AML-193 (cell line): ENCODE data around the gene RBP2.

ENCODE experiments used
- DNase-seq, 2 experiments: peaks; one replicate each; lab custom pipeline; 2025; lab: John Stamatoyannopoulos, UW

RBP2 gene

DNA sequence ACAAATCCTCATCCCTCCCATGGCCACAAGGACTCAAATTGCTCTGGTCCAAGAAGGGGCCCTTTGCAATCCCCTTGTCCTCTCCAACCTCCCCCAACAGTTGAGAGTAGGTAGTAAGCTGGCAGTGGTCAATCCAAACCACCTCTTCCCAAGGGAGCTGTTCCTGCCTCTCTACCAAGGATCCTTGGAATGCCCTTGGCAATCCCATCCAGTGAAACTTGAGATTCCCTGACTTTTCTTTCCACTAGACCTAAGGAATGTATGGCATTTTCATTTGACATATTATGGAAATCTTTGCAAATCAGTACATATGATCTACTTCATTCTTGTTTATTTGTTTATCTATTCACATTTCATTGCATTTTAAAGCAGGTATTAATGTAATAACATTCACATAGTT lies 4.8 kb upstream of the RBP2 start:
- DNase-seq: no peak

DNA sequence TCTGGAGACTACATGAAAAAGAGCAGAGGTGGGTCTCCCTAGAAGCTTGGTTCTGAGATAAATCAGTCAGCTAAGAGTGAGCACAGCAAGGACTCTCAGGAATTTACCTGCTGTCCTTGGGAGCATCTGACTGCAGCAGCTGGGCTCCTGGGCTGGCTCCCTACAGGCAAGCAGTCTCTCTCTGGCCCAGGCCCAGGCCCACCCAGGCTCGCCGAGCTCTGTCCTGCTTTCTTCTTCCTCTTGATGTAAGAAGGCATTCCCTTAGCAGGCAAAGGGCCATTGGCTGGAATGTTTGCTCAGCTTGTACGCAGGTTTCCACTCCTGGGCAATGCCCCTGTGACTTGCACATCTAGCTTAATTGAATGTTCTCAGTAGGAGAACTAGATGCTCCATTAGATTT lies 4.3 kb upstream of the RBP2 start:
- no peak for DNase-seq

DNA sequence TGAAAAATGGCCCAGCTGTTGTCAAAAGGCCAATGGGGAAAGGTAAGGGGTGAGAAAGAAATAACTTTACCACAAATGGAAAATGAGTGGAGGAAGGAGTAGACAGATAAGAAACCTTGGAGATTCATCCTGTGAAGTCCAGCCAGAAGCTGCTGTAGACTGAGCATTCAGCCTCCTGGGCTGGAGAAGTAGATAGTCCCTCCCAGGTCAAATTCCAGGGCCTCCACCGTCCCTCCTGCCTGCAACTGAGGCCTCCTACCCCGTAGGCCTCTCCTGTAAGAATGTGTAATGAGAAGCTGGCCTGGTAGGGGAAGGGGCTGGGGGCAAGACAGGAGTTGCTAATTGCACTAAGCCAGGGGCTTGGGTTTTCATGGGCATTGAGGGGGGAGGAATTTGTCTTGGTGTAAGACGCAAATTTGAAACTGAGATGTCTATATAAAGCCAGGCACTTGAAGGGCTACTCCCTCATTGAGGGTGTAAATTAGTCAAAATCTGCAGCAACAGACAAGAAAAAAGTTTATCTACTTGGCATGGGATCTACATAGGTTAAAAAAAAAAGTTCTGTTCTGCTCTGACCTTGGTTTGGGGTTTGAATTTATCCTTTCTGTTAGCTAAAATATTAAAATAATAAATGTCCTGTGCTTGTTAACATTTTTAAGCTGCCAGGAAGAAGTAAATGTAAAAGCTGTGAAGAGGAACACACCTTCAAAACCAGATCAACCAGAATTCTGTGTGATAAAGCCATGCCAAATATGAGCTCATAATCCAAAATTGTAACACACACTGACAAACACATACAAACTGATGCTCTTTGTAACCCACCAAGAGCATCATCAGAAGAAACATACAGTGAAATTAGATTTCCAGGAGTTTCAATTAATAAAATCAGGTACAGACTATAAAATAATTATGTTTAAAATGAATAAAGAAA lies 1.7 kb upstream of the RBP2 start:
- DNase-seq: no peak

DNA sequence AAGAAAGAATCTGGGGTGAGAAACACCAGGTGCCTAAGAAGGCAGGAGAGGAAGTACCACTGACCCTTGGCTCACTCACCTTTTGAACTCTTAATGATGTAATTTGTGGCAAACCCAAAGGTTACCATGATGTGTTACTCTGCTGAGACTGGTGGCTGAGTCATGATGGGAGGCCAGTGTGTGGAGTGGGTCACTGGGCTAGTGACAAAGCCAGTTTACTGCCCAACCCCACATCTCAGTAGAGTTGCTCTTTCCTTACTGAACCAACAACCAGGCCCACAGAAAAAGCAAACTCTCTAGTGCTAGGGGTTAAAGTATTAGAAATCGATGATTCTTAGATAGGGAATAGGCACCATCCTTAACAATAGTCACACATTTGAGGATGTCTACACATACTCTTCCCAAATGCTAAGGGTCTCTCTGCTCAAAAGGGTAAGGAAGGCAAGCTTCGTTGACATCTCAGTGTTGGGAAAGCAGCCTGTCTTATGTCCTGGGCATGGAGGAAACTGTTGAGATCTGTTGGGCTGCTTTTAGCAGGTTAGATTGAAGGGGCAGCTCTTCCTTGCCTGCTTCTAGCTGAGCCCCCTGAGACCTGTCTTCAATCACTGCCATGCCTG lies 3.1 kb downstream of the RBP2 start:
- DNase-seq: no peak

DNA sequence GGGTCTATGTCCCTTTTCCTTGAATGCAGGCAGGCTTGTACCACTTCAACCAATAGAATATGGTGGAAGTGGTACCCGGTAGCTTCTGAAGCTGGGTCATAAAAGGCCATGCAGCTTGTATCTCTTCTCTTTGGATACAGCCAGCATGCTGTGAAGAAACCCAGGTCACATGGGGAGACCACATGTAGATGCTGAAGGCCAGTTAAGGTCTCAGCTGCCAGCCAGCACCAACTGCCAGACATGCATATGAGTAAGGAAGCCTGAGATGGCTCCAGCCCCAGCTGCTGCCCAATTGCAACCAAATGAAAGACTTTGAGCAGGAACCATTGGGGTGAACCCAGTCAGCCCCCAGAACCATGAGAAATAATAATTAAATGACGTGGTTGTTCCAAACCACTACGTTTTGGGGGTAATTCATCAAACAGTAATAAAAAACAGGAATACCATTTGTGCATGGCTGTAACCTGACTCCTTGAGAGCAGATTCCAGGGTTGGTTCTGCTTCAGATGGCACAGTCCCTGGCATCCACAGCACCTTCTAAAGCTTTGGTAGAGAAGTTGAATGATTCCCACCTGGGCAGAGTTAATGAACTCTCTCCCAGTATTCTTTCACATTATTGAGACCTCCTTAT lies 3.8 kb downstream of the RBP2 start:
- no peak for DNase-seq

DNA sequence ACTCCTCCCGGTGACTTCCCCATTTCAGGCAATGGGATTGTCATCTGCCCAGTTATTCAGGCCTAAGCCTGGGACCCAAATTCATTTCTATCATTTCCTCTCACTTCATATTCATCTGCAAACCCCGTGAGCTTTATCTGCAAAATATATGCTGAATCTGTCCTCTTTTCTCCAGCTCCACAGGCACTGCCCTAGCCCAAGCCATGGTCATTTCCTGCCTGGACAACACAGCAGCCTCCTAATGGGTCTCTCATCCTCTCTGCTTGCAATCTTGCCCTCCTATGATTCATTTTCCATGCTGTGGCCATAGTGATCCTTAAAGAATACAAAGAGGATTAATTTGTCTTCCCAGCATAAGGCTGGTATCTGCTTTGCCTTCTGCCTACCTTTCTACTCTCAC lies 6.1 kb downstream of the RBP2 start:
- DNase-seq: no peak

DNA sequence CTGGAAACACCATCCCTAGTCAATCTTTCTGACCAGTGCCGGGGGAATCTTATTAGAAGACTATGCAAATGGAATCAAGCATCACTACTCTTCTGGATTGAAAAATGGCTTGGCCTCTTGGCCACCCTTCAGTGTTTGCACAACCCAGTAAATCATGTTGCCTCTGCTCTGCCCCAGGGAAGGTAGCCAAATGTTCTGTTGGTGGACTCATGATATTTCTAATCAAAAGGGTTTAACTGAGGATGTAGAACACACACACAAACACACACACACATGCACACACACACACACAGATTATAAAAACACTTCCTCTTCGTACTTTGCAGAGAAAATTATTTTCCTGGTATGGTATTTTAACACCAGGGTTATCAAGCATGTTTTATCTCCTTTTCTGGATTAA lies 7.9 kb downstream of the RBP2 start:
- no peak for DNase-seq

DNA sequence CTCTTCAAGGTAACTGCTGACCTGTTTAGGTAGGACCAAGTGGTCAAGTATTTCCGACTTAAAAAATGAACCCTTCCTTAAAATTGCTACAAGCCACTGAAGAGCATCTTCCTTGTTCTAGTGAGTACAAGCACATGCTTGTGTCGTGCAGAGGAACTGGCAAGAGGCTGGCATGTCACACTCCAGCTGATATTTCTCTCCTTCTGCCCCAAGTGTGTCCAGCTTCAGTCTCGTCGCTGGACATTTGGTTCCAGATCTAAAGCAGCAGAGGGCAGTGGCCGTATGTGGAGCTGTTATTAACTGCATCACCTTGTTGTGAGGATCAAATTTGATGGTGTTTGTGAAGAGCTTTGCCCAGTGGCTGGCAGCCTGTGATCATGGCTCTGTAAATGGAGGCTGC lies 10.0 kb downstream of the RBP2 start:
- no peak for DNase-seq

DNA sequence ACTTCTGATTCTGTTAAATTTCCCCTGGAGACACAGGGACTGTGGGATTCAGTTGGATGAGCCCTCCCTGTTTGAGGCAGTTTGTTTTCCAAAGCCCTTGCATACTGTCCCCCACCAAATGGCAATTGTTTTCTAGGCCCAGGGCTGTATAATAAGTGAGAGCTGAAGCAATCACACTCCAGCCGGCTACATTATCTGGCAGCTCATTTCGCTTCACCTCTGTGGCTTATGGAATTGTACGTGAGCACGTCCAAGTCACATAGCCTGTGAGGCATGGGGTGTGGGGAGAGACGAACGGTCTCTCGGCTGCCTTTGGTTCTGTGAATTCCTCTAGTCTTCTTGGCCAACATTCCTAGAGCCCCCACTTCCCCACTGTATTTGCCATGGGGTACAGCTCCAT lies 10.7 kb downstream of the RBP2 start:
- DNase-seq: no peak

DNA sequence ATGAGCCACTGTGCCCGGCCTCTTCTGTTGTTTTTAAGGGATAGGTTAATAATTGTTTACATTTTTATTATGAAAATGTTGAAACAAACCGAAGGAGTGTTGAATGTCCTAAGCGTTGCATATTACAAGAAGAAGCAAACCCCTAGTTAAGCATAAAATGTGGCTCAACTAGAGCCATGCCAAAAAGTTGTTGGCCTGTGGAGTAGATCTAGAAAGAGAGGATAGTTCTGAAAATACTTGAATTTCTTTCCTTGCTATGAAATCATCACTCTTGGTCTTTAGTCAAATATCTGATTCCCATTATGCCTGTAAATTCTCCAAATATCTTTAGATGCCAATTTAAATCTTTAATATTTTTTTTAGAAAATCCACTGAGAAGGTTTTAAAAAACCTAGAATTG lies 12.8 kb downstream of the RBP2 start:
- no peak for DNase-seq

DNA sequence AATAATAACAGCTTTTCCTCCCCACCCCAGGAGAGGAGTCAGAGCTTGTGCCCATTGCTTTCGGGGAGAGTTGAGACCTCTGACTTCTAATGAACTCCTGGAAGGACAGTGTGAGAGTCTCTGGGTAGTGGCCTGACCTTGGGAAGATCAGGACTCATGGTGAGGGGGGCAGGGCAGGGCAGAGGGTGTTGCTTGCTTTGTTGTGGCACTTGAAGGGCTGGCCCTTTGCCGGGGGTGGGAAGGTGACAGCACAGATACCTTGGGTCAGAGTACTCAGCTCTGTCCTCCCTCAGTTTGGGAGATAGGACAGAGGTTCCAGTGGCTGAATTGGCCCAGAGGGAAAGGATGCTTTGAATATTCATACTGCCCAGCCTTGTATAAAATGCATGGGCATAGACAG lies 15.8 kb downstream of the RBP2 start:
- DNase-seq: no peak

DNA sequence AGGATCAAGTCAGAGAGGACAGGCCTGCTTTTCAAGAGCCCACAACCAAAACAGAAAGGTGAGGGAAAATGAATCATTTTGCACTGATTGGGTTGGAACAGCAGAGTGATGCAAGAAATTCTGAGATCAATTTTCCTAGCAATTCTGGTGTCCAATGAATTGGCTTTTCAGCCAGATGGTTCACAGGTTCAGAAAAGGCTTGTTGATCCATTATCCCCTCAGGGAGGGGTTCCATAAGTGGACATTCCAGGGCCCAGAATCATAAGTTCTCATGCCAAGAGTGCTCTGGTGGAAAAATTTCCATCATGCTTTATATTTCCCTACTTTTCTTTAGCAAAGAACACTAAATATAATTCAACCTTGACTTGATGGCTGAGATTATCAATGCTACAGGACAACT lies 16.2 kb downstream of the RBP2 start:
- no peak for DNase-seq

DNA sequence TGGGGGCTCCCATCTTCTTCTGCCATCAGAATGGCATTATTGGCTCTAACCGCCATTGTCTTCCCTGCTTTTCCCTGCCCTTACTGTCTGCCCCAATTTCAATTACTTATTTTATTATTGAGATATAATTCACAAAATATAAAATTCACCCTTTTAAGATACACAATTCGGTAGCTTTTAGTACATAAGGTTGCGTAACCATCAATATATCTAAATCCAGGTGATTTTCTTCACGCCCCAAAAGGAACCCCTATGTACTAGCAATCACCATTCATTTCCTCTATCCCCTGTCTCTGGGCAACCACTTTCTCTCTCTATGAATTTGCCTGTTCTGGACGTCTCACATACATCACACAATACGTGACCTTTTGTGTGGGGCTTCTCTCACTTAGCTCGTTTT lies 18.0 kb downstream of the RBP2 start:
- DNase-seq: no peak

DNA sequence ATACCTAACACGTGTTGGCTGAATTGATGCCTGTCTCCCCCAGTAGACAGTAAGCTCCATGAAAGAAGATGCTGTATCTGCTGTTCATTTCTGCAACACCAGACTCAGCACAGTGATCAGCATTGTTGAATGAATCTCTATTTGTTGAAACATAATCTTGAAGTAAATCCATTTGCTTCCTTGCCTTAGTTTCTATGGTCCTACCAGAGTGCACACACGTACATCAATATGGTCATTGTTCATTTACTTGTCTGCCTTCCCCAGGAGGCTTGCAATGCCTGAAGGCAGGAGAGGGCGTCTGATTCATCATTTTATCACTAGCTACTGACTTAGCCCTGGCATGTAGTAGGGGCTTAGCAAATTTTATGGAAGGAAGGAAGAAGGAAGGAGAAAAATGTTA lies 19.2 kb downstream of the RBP2 start:
- no peak for DNase-seq

DNA sequence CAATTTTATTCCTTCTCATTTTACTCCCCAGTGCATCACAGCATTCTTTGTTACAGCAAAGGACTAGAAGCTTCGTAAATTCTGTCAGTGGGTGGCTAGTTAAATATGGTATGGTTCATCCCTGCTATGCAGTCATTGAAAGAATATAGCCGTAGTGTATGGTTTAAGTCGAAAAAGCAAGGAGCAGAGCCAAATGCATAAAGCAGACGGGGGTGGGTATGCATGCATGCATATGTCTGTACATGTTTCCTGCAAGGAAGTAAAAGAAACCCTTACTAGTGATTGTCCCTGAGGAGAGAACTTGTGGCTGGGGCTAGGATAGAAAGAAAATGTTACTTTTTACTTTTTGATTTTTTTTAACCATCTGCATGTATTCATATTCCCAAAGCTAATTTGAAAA lies 19.9 kb downstream of the RBP2 start:
- no peak for DNase-seq

DNA sequence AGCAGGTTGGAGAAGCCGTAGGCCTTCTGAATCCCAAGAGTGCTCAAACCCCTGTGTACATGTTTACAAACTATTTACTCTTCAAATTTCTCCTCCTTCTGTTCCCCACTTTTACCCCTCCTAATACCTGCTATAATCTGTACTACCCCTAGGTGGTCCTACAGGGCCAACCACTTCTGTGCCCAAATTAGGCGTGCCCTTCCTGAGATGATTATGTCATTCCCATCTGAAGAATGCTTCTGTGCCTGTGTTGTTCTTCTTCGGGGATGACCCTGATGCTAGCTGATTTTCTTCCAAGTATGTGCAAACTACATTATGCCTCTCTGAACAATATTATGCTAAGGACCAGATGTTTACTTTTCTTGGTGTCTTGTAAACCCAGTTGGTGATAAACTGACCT lies 20.5 kb downstream of the RBP2 start:
- DNase-seq: no peak

DNA sequence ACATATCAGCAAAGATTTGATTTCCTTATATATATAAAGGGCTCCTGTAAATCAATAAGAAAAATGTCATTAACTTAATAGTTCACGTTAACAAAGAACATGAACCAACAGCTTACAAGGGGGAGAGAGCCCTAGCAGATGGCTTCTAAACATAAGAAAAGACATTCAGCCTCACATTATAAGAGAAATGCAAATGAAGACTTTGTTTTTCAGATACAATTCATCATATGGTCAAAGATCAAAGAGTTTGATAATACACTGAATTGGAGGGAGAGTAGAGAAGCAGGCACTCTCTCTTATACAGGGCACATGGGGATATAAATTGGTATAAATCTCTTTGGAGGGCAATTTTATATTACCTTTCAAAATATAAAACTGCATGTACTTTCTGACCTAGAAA lies 21.1 kb downstream of the RBP2 start:
- DNase-seq: no peak

DNA sequence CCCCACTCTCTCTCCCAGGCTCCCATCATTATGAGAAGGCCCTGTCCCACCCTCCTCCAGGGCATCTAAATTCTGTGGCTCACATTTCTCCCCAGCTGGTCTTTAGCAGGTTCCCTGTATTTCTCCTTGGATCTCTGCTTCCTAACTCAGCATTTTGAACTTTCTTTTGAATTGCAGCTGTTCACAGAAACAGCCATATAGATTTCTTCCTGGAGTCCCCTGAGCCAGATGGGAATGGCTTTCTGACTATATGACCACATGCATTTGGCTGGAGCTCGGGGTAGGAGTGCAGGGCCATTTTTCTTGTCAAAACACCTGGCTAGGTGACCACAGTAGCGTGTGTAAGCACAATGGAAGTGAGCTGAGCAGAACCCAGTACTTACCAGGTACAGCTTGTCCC lies 22.0 kb downstream of the RBP2 start:
- DNase-seq: no peak

DNA sequence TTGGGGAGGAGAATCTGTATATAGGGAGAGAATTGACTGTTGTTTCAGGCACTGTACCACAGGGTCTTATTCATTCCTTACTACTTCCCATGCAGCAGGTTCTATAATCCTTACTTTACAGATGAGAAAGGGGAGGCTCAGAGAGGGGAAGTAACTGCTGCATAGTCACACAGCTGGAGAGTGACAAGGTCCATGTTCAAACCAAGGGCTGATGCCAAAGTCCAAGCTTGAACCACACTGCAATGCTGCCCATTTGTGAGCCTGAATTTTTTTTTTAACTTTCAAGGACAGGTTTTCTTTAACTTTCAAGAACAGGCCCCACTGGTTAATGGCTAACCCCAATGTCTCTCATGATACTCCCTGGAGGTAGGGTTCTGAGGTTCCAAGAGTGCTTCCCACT lies 26.2 kb downstream of the RBP2 start:
- no peak for DNase-seq

DNA sequence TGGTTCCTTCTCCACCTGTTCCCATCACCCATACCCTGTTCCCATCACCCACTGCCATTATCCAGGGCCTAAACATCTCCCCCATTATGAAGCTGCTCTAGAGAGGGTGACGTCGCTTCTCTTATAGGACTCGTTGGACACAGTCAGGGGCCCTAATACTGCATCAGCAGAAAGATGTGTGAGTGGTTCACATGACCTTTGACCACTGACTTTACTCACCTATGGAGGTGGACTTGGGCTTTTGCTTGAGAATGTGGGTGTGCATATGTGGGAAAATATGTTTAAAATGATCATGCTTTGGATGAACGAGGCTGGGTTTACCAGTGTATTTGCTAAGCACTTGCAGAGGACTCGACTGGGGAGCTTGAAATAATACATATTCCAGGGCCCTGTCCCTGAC lies 26.8 kb downstream of the RBP2 start:
- DNase-seq: no peak

DNA sequence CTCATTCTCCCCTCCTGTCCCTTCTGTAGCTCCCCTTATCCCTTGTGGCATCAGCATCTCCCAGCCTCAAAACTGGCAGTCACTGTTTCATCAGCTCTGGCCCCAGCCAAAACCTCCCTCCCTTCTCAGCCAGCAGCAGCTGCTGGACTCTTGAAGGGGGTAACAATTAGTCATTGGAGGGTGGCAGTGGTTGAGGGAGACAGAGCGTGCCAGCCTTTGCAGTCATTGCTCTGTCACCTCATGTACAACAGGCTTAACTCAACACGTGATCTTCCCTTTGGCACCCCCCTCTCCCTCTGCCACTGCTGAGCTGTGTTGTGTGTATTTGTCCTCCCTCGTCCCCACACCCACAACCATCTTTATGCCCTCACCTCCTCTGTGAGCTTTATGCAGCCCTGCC lies 28.2 kb downstream of the RBP2 start:
- DNase-seq: no peak

DNA sequence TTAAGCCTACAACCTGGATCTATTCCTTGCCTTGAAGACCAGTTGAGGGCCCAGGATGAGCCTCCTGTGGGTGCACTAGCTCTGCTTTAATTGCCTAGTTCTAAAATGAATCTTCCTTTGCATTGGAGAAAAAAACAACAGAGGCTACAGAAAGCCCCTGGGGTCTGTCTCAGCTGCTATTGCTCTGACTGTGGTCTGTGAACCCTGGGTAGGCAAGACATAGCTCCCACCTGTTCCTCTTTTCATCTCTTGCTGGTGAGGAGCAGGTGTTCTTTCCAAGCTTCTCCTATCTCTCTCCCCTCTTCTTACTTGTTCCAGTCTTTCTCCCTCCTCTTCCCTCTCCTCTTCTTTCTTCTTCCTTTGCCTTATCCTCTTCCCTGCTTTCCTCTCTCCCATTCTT lies 28.8 kb downstream of the RBP2 start:
- no peak for DNase-seq

DNA sequence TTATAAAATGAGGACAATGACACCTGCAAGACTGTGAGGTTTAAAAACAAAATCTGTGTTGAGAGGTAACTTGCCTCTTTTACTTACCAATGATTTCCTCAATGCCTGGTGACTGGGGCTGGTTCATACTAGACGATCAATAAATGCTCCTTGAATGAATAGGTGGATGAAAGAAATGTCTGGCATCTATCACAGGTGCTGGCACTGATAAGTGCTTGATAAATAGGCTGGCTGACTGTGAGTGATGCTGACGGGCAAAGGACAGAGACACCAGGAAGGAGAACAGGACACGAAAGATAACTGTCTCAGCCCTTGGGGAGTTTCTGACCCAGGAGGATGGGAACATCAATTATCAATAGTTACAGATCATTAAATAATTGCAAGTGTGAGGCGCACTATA lies 31.9 kb downstream of the RBP2 start:
- DNase-seq: no peak
